HG03025 (cell line): ENCODE measurements around the gene PACC1.
A peak's percentile ranks its signal among the peaks of the same experiment; 100 is the strongest.
"Not testable (repeated sequence)": the region's sequence is repeated elsewhere in the genome, so short reads cannot be mapped to it uniquely, and the experiment has no call there.

Source experiments
- ATAC-seq: cut with Tn5 transposase; IDR thresholded peaks from one replicate; pipeline ENCODE4 v1.9.1; 2021; ENCODE audit warnings: mild to moderate bottlenecking, moderate library complexity; ENCODE audit not compliant: unreplicated experiment, low FRiP score

Gene PACC1

GRCh38 chr1:212397171-212397570, 17.5 kb downstream of the PACC1 start:
- no peak for ATAC-seq

- ATAC-seq: no peak
These were observed 18.0 kb downstream of the PACC1 start for GRCh38 chr1:212396638-212397037.

- not testable (repeated sequence) for ATAC-seq
These were observed 18.8 kb downstream of the PACC1 start for GRCh38 chr1:212395678-212396437.

GRCh38 chr1:212388985-212389716, 25.5 kb downstream of the PACC1 start:
- no peak for ATAC-seq

GRCh38 chr1:212386029-212386428, 28.7 kb downstream of the PACC1 start:
- ATAC-seq: no peak

- no peak for ATAC-seq
These were observed 33.2 kb downstream of the PACC1 start for GRCh38 chr1:212381397-212382035.

GRCh38 chr1:212379366-212379765, 35.3 kb downstream of the PACC1 start:
- ATAC-seq: no peak

- ATAC-seq: no peak
These were observed 37.0 kb downstream of the PACC1 start for GRCh38 chr1:212377644-212378043.

- no peak for ATAC-seq
These were observed 38.7 kb downstream of the PACC1 start for GRCh38 chr1:212375986-212376385.

GRCh38 chr1:212368073-212368484, 46.6 kb downstream of the PACC1 start:
- peak; percentile 63 for ATAC-seq

- no peak for ATAC-seq
These were observed 47.1 kb downstream of the PACC1 start for GRCh38 chr1:212367474-212368072.

GRCh38 chr1:212366901-212367300, 47.8 kb downstream of the PACC1 start:
- ATAC-seq: no peak

- no peak for ATAC-seq
These were observed 49.7 kb downstream of the PACC1 start for GRCh38 chr1:212364985-212365384.

GRCh38 chr1:212359794-212360479, 54.7 kb downstream of the PACC1 start:
- no peak for ATAC-seq

- ATAC-seq: no peak
These were observed 59.3 kb downstream of the PACC1 start for GRCh38 chr1:212355230-212355969.

GRCh38 chr1:212354464-212354863, 60.2 kb downstream of the PACC1 start:
- ATAC-seq: no peak

- no peak for ATAC-seq
These were observed 61.5 kb downstream of the PACC1 start for GRCh38 chr1:212353181-212353580.

GRCh38 chr1:212351588-212352362, 62.9 kb downstream of the PACC1 start:
- no peak for ATAC-seq

GRCh38 chr1:212346601-212347000, 68.1 kb downstream of the PACC1 start:
- no peak for ATAC-seq
